WTC11 (cell line): ENCODE data around the gene PPIB. TPM values are rescaled to one million over a fixed set of nuclear protein-coding genes. Genes with fewer than 3 reads are reported as not detected.

Experiments
- ATAC-seq: fragments of 200-7000 bp; cut with Tn5 transposase; 2 replicates; pipeline ENCODE4 v1.10.0; 2021; ENCODE audit warnings: mild to moderate bottlenecking, moderate library complexity
- Bru-seq: library from RNA; stranded (reverse); fragments of 400-500 nt; gene quantifications from one replicate; lab custom pipeline; 2021; lab: Mats Ljungman, UMichigan
- CTCF ChIA-PET: fragments of 300-600 bp; sonication (Branson Sonifier 250); formaldehyde crosslinking; loops from one replicate; lab custom pipeline; 2021; ENCODE audit warnings: antibody characterized with exemption; lab: Charles Lee
- POLR2A ChIA-PET: fragments of 350-600 bp; sonication (Branson Sonifier 250); formaldehyde crosslinking; loops from one replicate; lab custom pipeline; 2021; ENCODE audit warnings: antibody characterized with exemption; lab: Charles Lee
- DNase-seq: peaks from one replicate; pipeline ENCODE4 v3.0.0; 2021; ENCODE audit warnings: low spot score
- H3K27ac Mint-ChIP-seq: 2 replicates; pipeline ENCODE4 v1.8.0; 2021; ENCODE audit warnings: mixed read lengths
- H3K27me3 Mint-ChIP-seq: 2 replicates; pipeline ENCODE4 v1.8.0; 2021; ENCODE audit warnings: low read depth, mild to moderate bottlenecking, moderate library complexity, mixed read lengths
- H3K36me3 Mint-ChIP-seq: 2 replicates; pipeline ENCODE4 v1.8.0; 2021; ENCODE audit warnings: mixed read lengths
- H3K4me1 Mint-ChIP-seq: 2 replicates; pipeline ENCODE4 v1.8.0; 2022; ENCODE audit warnings: mixed read lengths
- H3K4me3 Mint-ChIP-seq: 2 replicates; pipeline ENCODE4 v1.8.0; 2021; ENCODE audit warnings: mild to moderate bottlenecking, moderate library complexity, mixed read lengths
- H3K9me3 Mint-ChIP-seq: 2 replicates; pipeline ENCODE4 v1.8.0; 2021; ENCODE audit warnings: mixed read lengths
- ARID4B ChIP-seq: sonication (generic); formaldehyde crosslinking; IDR thresholded peaks from 2 replicates; pipeline ENCODE4 v1.8.0; 2023; ENCODE audit warnings: missing genetic modification reagents, mild to moderate bottlenecking, borderline replicate concordance
- CBFB ChIP-seq: sonication (generic); formaldehyde crosslinking; IDR thresholded peaks from 2 replicates; pipeline ENCODE4 v1.8.1; 2022; ENCODE audit warnings: mild to moderate bottlenecking, low read depth, missing genetic modification reagents
- CREM ChIP-seq: sonication (generic); formaldehyde crosslinking; IDR thresholded peaks from 2 replicates; pipeline ENCODE4 v1.8.1; 2022; ENCODE audit warnings: mild to moderate bottlenecking, missing genetic modification reagents, moderate library complexity
- ETV6 ChIP-seq: sonication (generic); formaldehyde crosslinking; IDR thresholded peaks from 2 replicates; pipeline ENCODE4 v1.8.1; 2022; ENCODE audit warnings: mild to moderate bottlenecking, missing genetic modification reagents
- FOXP1 ChIP-seq: sonication (generic); formaldehyde crosslinking; IDR thresholded peaks from 2 replicates; pipeline ENCODE4 v1.8.0; 2022; ENCODE audit warnings: missing genetic modification reagents, mild to moderate bottlenecking, moderate library complexity, borderline replicate concordance
- NFYB ChIP-seq: sonication (generic); formaldehyde crosslinking; conservative IDR thresholded peaks from 2 replicates; pipeline ENCODE4 v1.8.0; 2022; ENCODE audit warnings: low read depth, missing genetic modification reagents
- PREB ChIP-seq: sonication (generic); formaldehyde crosslinking; IDR thresholded peaks from 2 replicates; pipeline ENCODE4 v1.8.1; 2022; ENCODE audit warnings: mild to moderate bottlenecking, missing genetic modification reagents, moderate library complexity, borderline replicate concordance
- TEAD1 ChIP-seq: sonication (generic); formaldehyde crosslinking; IDR thresholded peaks from 2 replicates; pipeline ENCODE4 v1.8.0; 2022; ENCODE audit warnings: mild to moderate bottlenecking, missing genetic modification reagents
- TP53 ChIP-seq: sonication (generic); formaldehyde crosslinking; IDR thresholded peaks from 2 replicates; pipeline ENCODE4 v1.8.1; 2023; ENCODE audit warnings: mild to moderate bottlenecking, missing genetic modification reagents
- ZBTB21 ChIP-seq: sonication (generic); formaldehyde crosslinking; IDR thresholded peaks from 2 replicates; pipeline ENCODE4 v1.8.1; 2023; ENCODE audit warnings: mild to moderate bottlenecking, missing genetic modification reagents, borderline replicate concordance
- ZNF121 ChIP-seq: sonication (generic); formaldehyde crosslinking; IDR thresholded peaks from 2 replicates; pipeline ENCODE4 v1.8.0; 2023; ENCODE audit warnings: missing genetic modification reagents
- ZNF396 ChIP-seq: fragments of 250-450 bp; sonication (Bioruptor Pico); IDR thresholded peaks from 2 replicates; pipeline ENCODE4 v1.8.0; 2021; ENCODE audit warnings: mild to moderate bottlenecking, moderate library complexity, borderline replicate concordance
- long read RNA-seq, 3 experiments: library from RNA in 1 of 3; library from capped mRNA in 1 of 3; library from polyadenylated mRNA in 1 of 3; unstranded in 2 of 3; stranded (forward) in 1 of 3; transcript quantifications; one replicate each; pipeline ENCODE4 v2.0.0, GENCODE V29; 2021
- total RNA-seq: library from RNA; stranded (reverse); gene quantifications from 3 replicates; pipeline ENCODE4 v1.2.3, GENCODE V29; 2021
- TF ChIP-seq, protein P1 (sequence below): sonication (generic); formaldehyde crosslinking; IDR thresholded peaks from 2 replicates; pipeline ENCODE4 v1.8.0; 2022; ENCODE audit warnings: missing genetic modification reagents
- TF ChIP-seq, protein P2 (sequence below): sonication (generic); formaldehyde crosslinking; IDR thresholded peaks from 2 replicates; pipeline ENCODE4 v1.8.0; 2022; ENCODE audit warnings: mild to moderate bottlenecking, missing genetic modification reagents
- TF ChIP-seq, protein P3 (sequence below): sonication (generic); formaldehyde crosslinking; IDR thresholded peaks from 2 replicates; pipeline ENCODE4 v1.8.1; 2023; ENCODE audit warnings: mild to moderate bottlenecking, moderate library complexity, missing genetic modification reagents
- TF ChIP-seq, protein P4 (sequence below): sonication (generic); formaldehyde crosslinking; IDR thresholded peaks from 2 replicates; pipeline ENCODE4 v1.8.1; 2022; ENCODE audit warnings: mild to moderate bottlenecking, moderate library complexity, missing genetic modification reagents
- TF ChIP-seq, protein P5 (sequence below): sonication (generic); formaldehyde crosslinking; IDR thresholded peaks from 2 replicates; pipeline ENCODE4 v1.8.1; 2023; ENCODE audit warnings: mild to moderate bottlenecking, missing genetic modification reagents, moderate library complexity

The PPIB gene
- total RNA-seq (469 to 495 TPM (median 485 TPM) in 3 replicates), Bru-seq, nascent RNA (percentile 92 among the genes with signal in this experiment)
- long read RNA-seq, experiment 1, transcript PPIB-201 (5 exons, 1,081 nt) = major isoform, 689 of 717 reads
- long read RNA-seq, experiment 1, partial matches to known transcripts = 18 of 717 reads
- long read RNA-seq, experiment 1, other reads (novel, unspliced or antisense) = 10 of 717 reads
- long read RNA-seq, experiment 2, transcript PPIB-201 (5 exons, 1,081 nt) = major isoform, 466 of 586 reads
- long read RNA-seq, experiment 2, partial matches to known transcripts = 51 of 586 reads
- long read RNA-seq, experiment 2, other reads (novel, unspliced or antisense) = 68 of 586 reads
- long read RNA-seq, experiment 3, transcript PPIB-201 (5 exons, 1,081 nt) = major isoform, 134 of 142 reads
- long read RNA-seq, experiment 3, partial matches to known transcripts = 6 of 142 reads
- long read RNA-seq, experiment 3, other reads (novel, unspliced or antisense) = 2 of 142 reads

DNA sequence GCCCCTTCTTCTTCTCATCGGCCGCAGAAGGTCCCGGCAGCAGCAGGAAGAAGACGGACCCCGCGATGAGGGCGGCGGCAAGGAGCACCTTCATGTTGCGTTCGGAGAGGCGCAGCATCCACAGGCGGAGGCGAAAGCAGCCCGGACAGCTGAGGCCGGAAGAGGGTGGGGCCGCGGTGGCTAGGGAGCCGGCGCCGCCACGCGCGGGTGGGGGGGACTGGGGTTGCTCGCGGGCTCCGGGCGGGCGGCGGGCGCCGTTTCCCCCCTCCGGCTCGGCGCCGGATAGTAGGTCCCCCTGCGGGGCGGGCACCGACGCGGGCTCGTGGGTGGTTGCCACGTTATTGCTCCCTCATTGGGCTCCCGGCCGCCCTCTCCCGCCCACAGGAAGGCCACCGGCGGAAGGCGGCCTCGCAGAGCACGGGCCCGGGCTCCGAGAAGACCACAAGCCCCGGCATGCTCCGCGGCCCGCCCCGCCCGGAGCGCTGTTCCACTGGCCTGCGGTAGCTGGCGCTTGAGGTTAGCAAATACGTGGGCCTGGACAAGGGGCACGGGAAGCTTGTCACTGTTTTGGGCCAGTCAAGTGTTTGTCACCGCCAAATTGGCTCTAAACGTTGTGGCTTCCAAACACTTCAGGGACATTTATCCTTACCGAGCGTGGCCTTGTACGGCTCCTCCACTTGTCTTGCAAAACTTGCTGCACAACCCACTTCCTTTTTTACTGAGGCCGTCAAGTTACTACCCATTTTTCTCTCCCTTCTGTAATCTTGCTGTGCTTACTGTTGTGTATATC lies at the start of gene PPIB:
Gene PPIB (minus strand): TSS at position 154 of the 790 bp plus-strand sequence. CDS start 36 bp downstream, at position 118.
- H3K27me3 Mint-ChIP-seq = no peaks in the 10 kb centered on the region
- ChIA-PET POLR2A (interaction anchor here (0.5 to 2.9 kb wide), 6 partner anchors 9 to 1179 kb away, joined by 3 to 9 read pairs (median 4); no protein-coding TSS in a partner anchor), CTCF (interaction anchor here (0.5 to 3.8 kb wide), 17 partner anchors 10 to 1042 kb away, joined by 3 to 45 read pairs (median 5); partner anchors contain the start of genes CIAO2A and TRIP4)
- peak within 1 kb of the TSS; percentile 92 for H3K27ac Mint-ChIP-seq
- H3K9me3 Mint-ChIP-seq = no peaks in the 10 kb centered on the region
- peak within 1 kb of the TSS; percentile 84 for H3K4me3 Mint-ChIP-seq
- H3K4me1 Mint-ChIP-seq = peaks cover 33% of the 10 kb centered on the region
- DNase-seq (peak; percentile 95), ATAC-seq (peak; percentile 96)
- H3K36me3 Mint-ChIP-seq = peaks cover 27% of the 10 kb centered on the region
- TF ChIP-seq TEAD1 (CRISPR knock-in tag) (no peak; the same call in 1 of the 2 replicates), ZNF121 (0 out of 2 replicates have a peak, but pooled peaks have one; percentile 47), ARID4B (CRISPR knock-in tag) (no peak; the same call in 1 of the 2 replicates), TP53 (CRISPR knock-in tag) (no peak), ETV6 (peak; percentile 27; the same call in 1 of the 2 replicates), ZNF396 (CRISPR knock-in tag) (no peak), CREM (0 out of 2 replicates have a peak, but pooled peaks have one; percentile 50), FOXP1 (CRISPR knock-in tag) (peak; percentile 22; the same call in 1 of the 2 replicates), CBFB (CRISPR knock-in tag) (0 out of 2 replicates have a peak, but pooled peaks have one; percentile 58), NFYB (CRISPR knock-in tag) (0 out of 2 replicates have a peak, but pooled peaks have one; percentile 32), ZBTB21 (no peak), PREB (CRISPR knock-in tag) (no peak)
- TF ChIP-seq, protein P1, sequence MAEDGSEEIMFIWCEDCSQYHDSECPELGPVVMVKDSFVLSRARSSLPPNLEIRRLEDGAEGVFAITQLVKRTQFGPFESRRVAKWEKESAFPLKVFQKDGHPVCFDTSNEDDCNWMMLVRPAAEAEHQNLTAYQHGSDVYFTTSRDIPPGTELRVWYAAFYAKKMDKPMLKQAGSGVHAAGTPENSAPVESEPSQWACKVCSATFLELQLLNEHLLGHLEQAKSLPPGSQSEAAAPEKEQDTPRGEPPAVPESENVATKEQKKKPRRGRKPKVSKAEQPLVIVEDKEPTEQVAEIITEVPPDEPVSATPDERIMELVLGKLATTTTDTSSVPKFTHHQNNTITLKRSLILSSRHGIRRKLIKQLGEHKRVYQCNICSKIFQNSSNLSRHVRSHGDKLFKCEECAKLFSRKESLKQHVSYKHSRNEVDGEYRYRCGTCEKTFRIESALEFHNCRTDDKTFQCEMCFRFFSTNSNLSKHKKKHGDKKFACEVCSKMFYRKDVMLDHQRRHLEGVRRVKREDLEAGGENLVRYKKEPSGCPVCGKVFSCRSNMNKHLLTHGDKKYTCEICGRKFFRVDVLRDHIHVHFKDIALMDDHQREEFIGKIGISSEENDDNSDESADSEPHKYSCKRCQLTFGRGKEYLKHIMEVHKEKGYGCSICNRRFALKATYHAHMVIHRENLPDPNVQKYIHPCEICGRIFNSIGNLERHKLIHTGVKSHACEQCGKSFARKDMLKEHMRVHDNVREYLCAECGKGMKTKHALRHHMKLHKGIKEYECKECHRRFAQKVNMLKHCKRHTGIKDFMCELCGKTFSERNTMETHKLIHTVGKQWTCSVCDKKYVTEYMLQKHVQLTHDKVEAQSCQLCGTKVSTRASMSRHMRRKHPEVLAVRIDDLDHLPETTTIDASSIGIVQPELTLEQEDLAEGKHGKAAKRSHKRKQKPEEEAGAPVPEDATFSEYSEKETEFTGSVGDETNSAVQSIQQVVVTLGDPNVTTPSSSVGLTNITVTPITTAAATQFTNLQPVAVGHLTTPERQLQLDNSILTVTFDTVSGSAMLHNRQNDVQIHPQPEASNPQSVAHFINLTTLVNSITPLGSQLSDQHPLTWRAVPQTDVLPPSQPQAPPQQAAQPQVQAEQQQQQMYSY (CRISPR knock-in tag) = peak; percentile 77
- TF ChIP-seq, protein P2, sequence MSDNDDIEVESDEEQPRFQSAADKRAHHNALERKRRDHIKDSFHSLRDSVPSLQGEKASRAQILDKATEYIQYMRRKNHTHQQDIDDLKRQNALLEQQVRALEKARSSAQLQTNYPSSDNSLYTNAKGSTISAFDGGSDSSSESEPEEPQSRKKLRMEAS (CRISPR knock-in tag) = peak; percentile 75; the same call in 1 of the 2 replicates
- TF ChIP-seq, protein P3, sequence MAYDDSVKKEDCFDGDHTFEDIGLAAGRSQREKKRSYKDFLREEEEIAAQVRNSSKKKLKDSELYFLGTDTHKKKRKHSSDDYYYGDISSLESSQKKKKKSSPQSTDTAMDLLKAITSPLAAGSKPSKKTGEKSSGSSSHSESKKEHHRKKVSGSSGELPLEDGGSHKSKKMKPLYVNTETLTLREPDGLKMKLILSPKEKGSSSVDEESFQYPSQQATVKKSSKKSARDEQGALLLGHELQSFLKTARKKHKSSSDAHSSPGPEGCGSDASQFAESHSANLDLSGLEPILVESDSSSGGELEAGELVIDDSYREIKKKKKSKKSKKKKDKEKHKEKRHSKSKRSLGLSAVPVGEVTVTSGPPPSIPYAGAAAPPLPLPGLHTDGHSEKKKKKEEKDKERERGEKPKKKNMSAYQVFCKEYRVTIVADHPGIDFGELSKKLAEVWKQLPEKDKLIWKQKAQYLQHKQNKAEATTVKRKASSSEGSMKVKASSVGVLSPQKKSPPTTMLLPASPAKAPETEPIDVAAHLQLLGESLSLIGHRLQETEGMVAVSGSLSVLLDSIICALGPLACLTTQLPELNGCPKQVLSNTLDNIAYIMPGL (CRISPR knock-in tag) = peak; percentile 62; the same call in 1 of the 2 replicates
- TF ChIP-seq, protein P4, sequence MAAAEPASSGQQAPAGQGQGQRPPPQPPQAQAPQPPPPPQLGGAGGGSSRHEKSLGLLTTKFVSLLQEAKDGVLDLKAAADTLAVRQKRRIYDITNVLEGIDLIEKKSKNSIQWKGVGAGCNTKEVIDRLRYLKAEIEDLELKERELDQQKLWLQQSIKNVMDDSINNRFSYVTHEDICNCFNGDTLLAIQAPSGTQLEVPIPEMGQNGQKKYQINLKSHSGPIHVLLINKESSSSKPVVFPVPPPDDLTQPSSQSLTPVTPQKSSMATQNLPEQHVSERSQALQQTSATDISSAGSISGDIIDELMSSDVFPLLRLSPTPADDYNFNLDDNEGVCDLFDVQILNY = peak; percentile 88
- TF ChIP-seq, protein P5, sequence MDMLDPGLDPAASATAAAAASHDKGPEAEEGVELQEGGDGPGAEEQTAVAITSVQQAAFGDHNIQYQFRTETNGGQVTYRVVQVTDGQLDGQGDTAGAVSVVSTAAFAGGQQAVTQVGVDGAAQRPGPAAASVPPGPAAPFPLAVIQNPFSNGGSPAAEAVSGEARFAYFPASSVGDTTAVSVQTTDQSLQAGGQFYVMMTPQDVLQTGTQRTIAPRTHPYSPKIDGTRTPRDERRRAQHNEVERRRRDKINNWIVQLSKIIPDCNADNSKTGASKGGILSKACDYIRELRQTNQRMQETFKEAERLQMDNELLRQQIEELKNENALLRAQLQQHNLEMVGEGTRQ (CRISPR knock-in tag) = peak; percentile 52
